Osteoblast (primary cell): ENCODE data around the gene CCDC174. TPM values are rescaled to one million over a fixed set of nuclear protein-coding genes. Genes with fewer than 3 reads are reported as not detected.

Experiments
- DNase-seq: peaks from one replicate; pipeline ENCODE4 v3.0.0; 2011; ENCODE audit warnings: low spot score, mixed read lengths; ENCODE audit not compliant: insufficient read length; ENCODE audit errors: missing footprints
- H2AFZ ChIP-seq: 2 replicates; pipeline ENCODE4 v1.6.0; 2011; ENCODE audit warnings: mild to moderate bottlenecking, low read length
- H3K27ac ChIP-seq: 2 replicates; pipeline ENCODE4 v1.5.1; 2011; ENCODE audit warnings: mild to moderate bottlenecking, low read depth, low read length, moderate library complexity
- H3K27me3 ChIP-seq: 2 replicates; pipeline ENCODE4 v1.6.0; 2012; ENCODE audit warnings: mild to moderate bottlenecking, control low read depth, inconsistent platforms, low read length, moderate library complexity; ENCODE audit not compliant: insufficient read depth
- H3K36me3 ChIP-seq: 2 replicates; pipeline ENCODE4 v1.5.1; 2011; ENCODE audit warnings: mild to moderate bottlenecking, low read length, control low read depth, moderate library complexity; ENCODE audit not compliant: insufficient read depth
- H3K4me1 ChIP-seq: 2 replicates; pipeline ENCODE4 v1.5.1; 2011; ENCODE audit warnings: mild to moderate bottlenecking, low read length, control low read depth, moderate library complexity; ENCODE audit not compliant: insufficient read depth
- H3K4me2 ChIP-seq: 2 replicates; pipeline ENCODE4 v1.6.0; 2011; ENCODE audit warnings: mild to moderate bottlenecking, low read length; ENCODE audit not compliant: insufficient read depth
- H3K4me3 ChIP-seq: fragments of 200-600 bp; sonication (generic); 3 replicates; pipeline ENCODE4 v1.5.1; 2012; ENCODE audit warnings: mild to moderate bottlenecking, low read length, inconsistent platforms; ENCODE audit not compliant: insufficient read depth
- H3K79me2 ChIP-seq: 2 replicates; pipeline ENCODE4 v1.6.0; 2012; ENCODE audit warnings: mild to moderate bottlenecking, low read length, control low read depth, inconsistent platforms; ENCODE audit not compliant: insufficient read depth
- H3K9me3 ChIP-seq: 2 replicates; pipeline ENCODE4 v1.5.1; 2011; ENCODE audit warnings: low read depth, low read length, control low read depth
- H4K20me1 ChIP-seq: 2 replicates; pipeline ENCODE4 v1.6.0; 2012; ENCODE audit warnings: mild to moderate bottlenecking, low read length, control low read depth; ENCODE audit not compliant: insufficient read depth
- total RNA-seq: library from RNA; depleted of rRNA; stranded (reverse); fragments of >200 nt; gene quantifications from 2 replicates; pipeline ENCODE4 v1.2.3, GENCODE V29; 2012
- TF ChIP-seq, protein P1 (sequence below): IDR thresholded peaks from 2 replicates; pipeline ENCODE4 v1.5.1; 2011; ENCODE audit warnings: mild to moderate bottlenecking, low read depth, low read length, moderate library complexity; ENCODE audit errors: extremely low read depth

The CCDC174 gene
- total RNA-seq, 1 donor = 14.5 TPM

DNA sequence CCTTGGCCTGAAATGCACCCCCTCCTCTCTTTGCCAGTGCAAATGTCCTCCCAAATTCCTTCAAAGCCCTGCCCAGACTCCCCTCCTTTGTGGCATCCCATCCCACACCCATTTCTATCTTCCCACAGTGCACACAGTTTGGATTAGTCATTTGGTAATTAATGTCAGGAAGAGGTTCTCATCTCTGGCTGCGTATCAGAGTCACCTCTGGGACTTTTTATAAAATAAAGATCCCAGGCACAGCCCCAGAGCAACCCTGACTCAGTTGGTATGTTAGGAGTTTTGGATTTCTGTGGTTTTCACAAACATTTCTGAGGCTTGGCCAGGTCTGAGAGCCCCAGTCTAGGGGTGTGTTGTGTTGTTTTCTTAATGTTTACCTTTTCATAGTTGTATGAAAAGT is 65.0 kb downstream of the CCDC174 start:
- H4K20me1 ChIP-seq = no peaks in the 10 kb centered on the region
- DNase-seq = no peak

GRCh38 chr3:14717307-14717706 is 65.7 kb downstream of the CCDC174 start:
- H3K79me2 ChIP-seq = no peaks in the 10 kb centered on the region

More for the DNA sequence above, 65.0 kb downstream of the CCDC174 start:
- no peaks in the 10 kb centered on the region for H3K79me2 ChIP-seq
- H3K4me1 ChIP-seq = peaks cover 4% of the 10 kb centered on the region
- H3K9me3 ChIP-seq = no peaks in the 10 kb centered on the region
- H3K4me3 ChIP-seq = no peak overlapping the region
- no peak overlapping the region for H3K4me2 ChIP-seq
- H2AFZ ChIP-seq = no peak overlapping the region
- H3K27me3 ChIP-seq = no peaks in the 10 kb centered on the region
- TF ChIP-seq, protein P1, sequence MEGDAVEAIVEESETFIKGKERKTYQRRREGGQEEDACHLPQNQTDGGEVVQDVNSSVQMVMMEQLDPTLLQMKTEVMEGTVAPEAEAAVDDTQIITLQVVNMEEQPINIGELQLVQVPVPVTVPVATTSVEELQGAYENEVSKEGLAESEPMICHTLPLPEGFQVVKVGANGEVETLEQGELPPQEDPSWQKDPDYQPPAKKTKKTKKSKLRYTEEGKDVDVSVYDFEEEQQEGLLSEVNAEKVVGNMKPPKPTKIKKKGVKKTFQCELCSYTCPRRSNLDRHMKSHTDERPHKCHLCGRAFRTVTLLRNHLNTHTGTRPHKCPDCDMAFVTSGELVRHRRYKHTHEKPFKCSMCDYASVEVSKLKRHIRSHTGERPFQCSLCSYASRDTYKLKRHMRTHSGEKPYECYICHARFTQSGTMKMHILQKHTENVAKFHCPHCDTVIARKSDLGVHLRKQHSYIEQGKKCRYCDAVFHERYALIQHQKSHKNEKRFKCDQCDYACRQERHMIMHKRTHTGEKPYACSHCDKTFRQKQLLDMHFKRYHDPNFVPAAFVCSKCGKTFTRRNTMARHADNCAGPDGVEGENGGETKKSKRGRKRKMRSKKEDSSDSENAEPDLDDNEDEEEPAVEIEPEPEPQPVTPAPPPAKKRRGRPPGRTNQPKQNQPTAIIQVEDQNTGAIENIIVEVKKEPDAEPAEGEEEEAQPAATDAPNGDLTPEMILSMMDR = no peak
- no peak overlapping the region for H3K27ac ChIP-seq
- no peaks in the 10 kb centered on the region for H3K36me3 ChIP-seq

GRCh38 chr3:14718539-14718938 is 67.0 kb downstream of the CCDC174 start:
- DNase-seq = no peak
- Histone ChIP-seq H3K27me3 (no peaks in the 10 kb centered on the region), H2AFZ (no peak overlapping the region), H4K20me1 (no peaks in the 10 kb centered on the region), H3K36me3 (no peaks in the 10 kb centered on the region), H3K9me3 (no peaks in the 10 kb centered on the region), H3K4me3 (no peak overlapping the region), H3K79me2 (no peaks in the 10 kb centered on the region), H3K4me2 (no peak overlapping the region), H3K27ac (no peak overlapping the region), H3K4me1 (peaks cover 4% of the 10 kb centered on the region)
- TF ChIP-seq, protein P1 = no peak

More at GRCh38 chr3:14717307-14717706, 65.7 kb downstream of the CCDC174 start:
- no peaks in the 10 kb centered on the region for H3K27me3 ChIP-seq
- H3K4me1 ChIP-seq = peaks cover 4% of the 10 kb centered on the region
- no peak overlapping the region for H2AFZ ChIP-seq
- H4K20me1 ChIP-seq = no peaks in the 10 kb centered on the region
- TF ChIP-seq, protein P1 = no peak
- no peak overlapping the region for H3K27ac ChIP-seq
- H3K36me3 ChIP-seq = no peaks in the 10 kb centered on the region
- H3K9me3 ChIP-seq = no peaks in the 10 kb centered on the region
- no peak for DNase-seq
- no peak overlapping the region for H3K4me2 ChIP-seq
- no peak overlapping the region for H3K4me3 ChIP-seq

GRCh38 chr3:14719006-14719405 is 67.4 kb downstream of the CCDC174 start:
- Histone ChIP-seq H4K20me1 (no peaks in the 10 kb centered on the region), H3K27ac (no peak overlapping the region), H3K4me3 (no peak overlapping the region), H3K79me2 (no peaks in the 10 kb centered on the region), H2AFZ (no peak overlapping the region), H3K4me1 (peaks cover 4% of the 10 kb centered on the region), H3K36me3 (no peaks in the 10 kb centered on the region), H3K9me3 (no peaks in the 10 kb centered on the region), H3K4me2 (no peak overlapping the region), H3K27me3 (no peaks in the 10 kb centered on the region)
- TF ChIP-seq, protein P1 = no peak
- no peak for DNase-seq
